ENCODE data around the gene IL6R.

DNA sequence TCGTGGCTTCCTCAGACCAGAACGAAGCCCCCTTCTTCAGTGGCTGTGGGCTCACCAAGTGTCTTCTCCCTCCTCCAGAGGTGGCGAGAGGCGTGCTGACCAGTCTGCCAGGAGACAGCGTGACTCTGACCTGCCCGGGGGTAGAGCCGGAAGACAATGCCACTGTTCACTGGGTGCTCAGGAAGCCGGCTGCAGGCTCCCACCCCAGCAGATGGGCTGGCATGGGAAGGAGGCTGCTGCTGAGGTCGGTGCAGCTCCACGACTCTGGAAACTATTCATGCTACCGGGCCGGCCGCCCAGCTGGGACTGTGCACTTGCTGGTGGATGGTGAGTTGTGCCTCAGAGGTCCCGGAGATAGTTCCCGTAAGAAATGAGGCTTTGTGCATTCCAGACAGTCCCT, 24.0 kb downstream of the IL6R start:
- TF ChIP-seq POLR2A (IDR thresholded peaks at IDR 0.05): no peak
- TF ChIP-seq, protein P1, sequence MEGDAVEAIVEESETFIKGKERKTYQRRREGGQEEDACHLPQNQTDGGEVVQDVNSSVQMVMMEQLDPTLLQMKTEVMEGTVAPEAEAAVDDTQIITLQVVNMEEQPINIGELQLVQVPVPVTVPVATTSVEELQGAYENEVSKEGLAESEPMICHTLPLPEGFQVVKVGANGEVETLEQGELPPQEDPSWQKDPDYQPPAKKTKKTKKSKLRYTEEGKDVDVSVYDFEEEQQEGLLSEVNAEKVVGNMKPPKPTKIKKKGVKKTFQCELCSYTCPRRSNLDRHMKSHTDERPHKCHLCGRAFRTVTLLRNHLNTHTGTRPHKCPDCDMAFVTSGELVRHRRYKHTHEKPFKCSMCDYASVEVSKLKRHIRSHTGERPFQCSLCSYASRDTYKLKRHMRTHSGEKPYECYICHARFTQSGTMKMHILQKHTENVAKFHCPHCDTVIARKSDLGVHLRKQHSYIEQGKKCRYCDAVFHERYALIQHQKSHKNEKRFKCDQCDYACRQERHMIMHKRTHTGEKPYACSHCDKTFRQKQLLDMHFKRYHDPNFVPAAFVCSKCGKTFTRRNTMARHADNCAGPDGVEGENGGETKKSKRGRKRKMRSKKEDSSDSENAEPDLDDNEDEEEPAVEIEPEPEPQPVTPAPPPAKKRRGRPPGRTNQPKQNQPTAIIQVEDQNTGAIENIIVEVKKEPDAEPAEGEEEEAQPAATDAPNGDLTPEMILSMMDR (IDR thresholded peaks at IDR 0.05 in 4 of 5, conservative IDR thresholded peaks at IDR 0.05 in 1 of 5): no peak
